ENCODE results near the gene CNIH4.
"Not testable (repeated sequence)": the region's sequence is repeated elsewhere in the genome, so short reads cannot be mapped to it uniquely, and the experiment has no call there.

- TF ChIP-seq POLR2A (IDR thresholded peaks at IDR 0.05; ENCODE audit: low read depth, low read length); TAF1 (IDR thresholded peaks at IDR 0.05; ENCODE audit: borderline replicate concordance, low read depth, low read length): not testable (repeated sequence)
Measured at GRCh38 chr1:224311503-224311902, 45.2 kb upstream of the CNIH4 start.
